Cardiac fibroblast (primary cell): Measurements from ENCODE around the gene ADARB2.

ENCODE experiments used
- DNase-seq, 2 donors: peaks; one replicate each; pipeline versions ENCODE4 v3.0.0 to v3.0.0-alpha.2; 2010; ENCODE audit warnings: low read depth in 2 of 2
- H3K4me3 ChIP-seq, 2 donors: replicated peaks in 1 of 2; 1 replicate in 1 of 2; 2 replicates in 1 of 2; pipeline ENCODE4 v1.5.1; 2011; ENCODE audit warnings: low read depth in 2 of 2, low read length in 2 of 2, mild to moderate bottlenecking in 2 of 2, moderate library complexity in 1 of 2
- CTCF ChIP-seq: IDR thresholded peaks from one replicate; pipeline ENCODE4 v1.5.1; 2011; ENCODE audit warnings: low read depth, mild to moderate bottlenecking, low read length, inconsistent platforms

ADARB2 gene

GRCh38 chr10:1598393-1599153 lies 138.8 kb downstream of the ADARB2 start:
- no peak for DNase-seq
- no peak overlapping the region for H3K4me3 ChIP-seq
- no peak for TF ChIP-seq CTCF

GRCh38 chr10:1597370-1598146 lies 139.8 kb downstream of the ADARB2 start:
- DNase-seq, result no peak
- no peak for TF ChIP-seq CTCF
- H3K4me3 ChIP-seq, result no peak overlapping the region

- TF ChIP-seq CTCF, result no peak
- no peak overlapping the region for H3K4me3 ChIP-seq
- DNase-seq, result no peak
Observed at GRCh38 chr10:1596482-1597099, 140.7 kb downstream of the ADARB2 start.

GRCh38 chr10:1595726-1596125 lies 141.6 kb downstream of the ADARB2 start:
- TF ChIP-seq CTCF, result no peak
- no peak for DNase-seq
- no peak overlapping the region for H3K4me3 ChIP-seq

DNA sequence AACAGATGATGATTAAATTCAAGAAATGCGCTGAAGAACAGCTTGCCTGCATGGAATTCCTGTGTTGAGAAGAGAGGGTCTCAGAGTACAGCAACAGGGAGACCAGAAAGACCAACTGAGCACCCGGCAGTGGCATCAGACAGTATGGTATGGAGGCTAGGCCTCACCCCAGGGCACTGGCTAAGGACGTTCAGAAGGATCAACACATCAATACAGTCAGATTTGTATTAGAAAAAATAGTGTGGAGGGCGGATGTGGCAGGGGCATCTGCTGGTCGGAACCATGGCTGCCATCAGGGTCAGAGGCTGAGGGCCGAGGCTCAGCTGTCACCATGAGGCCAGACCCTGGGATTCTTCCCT lies 142.1 kb downstream of the ADARB2 start:
- no peak for DNase-seq
- no peak overlapping the region for H3K4me3 ChIP-seq
- TF ChIP-seq CTCF, result no peak

- no peak overlapping the region for H3K4me3 ChIP-seq
- DNase-seq, result no peak
- no peak for TF ChIP-seq CTCF
Observed at GRCh38 chr10:1594372-1595241, 142.7 kb downstream of the ADARB2 start.
